Fibroblast of lung (primary cell): ENCODE data around the gene TIMM50. TPM values are rescaled to one million over a fixed set of nuclear protein-coding genes. Genes with fewer than 3 reads are reported as not detected.
"Not testable (repeated sequence)": the region's sequence is repeated elsewhere in the genome, so short reads cannot be mapped to it uniquely, and the experiment has no call there.

Experiments used
- DNase-seq, 2 donors: peaks; one replicate each; pipeline versions ENCODE4 v3.0.0 to v3.0.0-alpha.2; 2010; ENCODE audit warnings: low read depth in 2 of 2
- H2AFZ ChIP-seq: 2 replicates; pipeline ENCODE4 v1.5.1; 2012; ENCODE audit warnings: low read length, control low read depth, inconsistent platforms
- H3K27ac ChIP-seq: 2 replicates; pipeline ENCODE4 v1.5.1; 2011; ENCODE audit warnings: low read length, control low read depth; ENCODE audit not compliant: insufficient read depth
- H3K27me3 ChIP-seq: 2 replicates; pipeline ENCODE4 v1.5.1; 2011; ENCODE audit warnings: mild to moderate bottlenecking, low read length; ENCODE audit not compliant: control insufficient read depth, insufficient read depth
- H3K36me3 ChIP-seq: 2 replicates; pipeline ENCODE4 v1.5.1; 2011; ENCODE audit warnings: low read length; ENCODE audit not compliant: control insufficient read depth, insufficient read depth
- H3K4me1 ChIP-seq: 2 replicates; pipeline ENCODE4 v1.5.1; 2011; ENCODE audit warnings: low read length; ENCODE audit not compliant: control insufficient read depth, insufficient read depth; ENCODE audit errors: extremely low read depth
- H3K4me2 ChIP-seq: 2 replicates; pipeline ENCODE4 v1.5.1; 2011; ENCODE audit warnings: low read length, control low read depth; ENCODE audit not compliant: insufficient read depth; ENCODE audit errors: extremely low read depth
- H3K4me3 ChIP-seq, 4 experiments: fragments of 200-600 bp in 1 of 4; sonication (generic) in 1 of 4; replicated peaks in 1 of 4; 2 replicates each; pipeline ENCODE4 v1.5.1; 2011 to 2016; ENCODE audit warnings: low read length in 4 of 4, low read depth in 3 of 4, mild to moderate bottlenecking in 3 of 4, control low read depth in 2 of 4, inconsistent platforms in 1 of 4, mixed read lengths in 1 of 4; ENCODE audit not compliant: insufficient read depth in 1 of 4; ENCODE audit errors: control extremely low read depth in 1 of 4
- H3K79me2 ChIP-seq: 2 replicates; pipeline ENCODE4 v1.5.1; 2012; ENCODE audit warnings: mild to moderate bottlenecking, low read length, inconsistent platforms; ENCODE audit not compliant: control insufficient read depth, insufficient read depth
- H3K9ac ChIP-seq: 2 replicates; pipeline ENCODE4 v1.5.1; 2011; ENCODE audit warnings: mild to moderate bottlenecking, low read length, control low read depth; ENCODE audit not compliant: insufficient read depth
- H3K9me3 ChIP-seq: 2 replicates; pipeline ENCODE4 v1.5.1; 2012; ENCODE audit warnings: low read depth, low read length; ENCODE audit not compliant: control insufficient read depth, insufficient read depth
- H4K20me1 ChIP-seq: 2 replicates; pipeline ENCODE4 v1.5.1; 2011; ENCODE audit warnings: low read length; ENCODE audit not compliant: control insufficient read depth, insufficient read depth; ENCODE audit errors: extremely low read depth
- CTCF ChIP-seq, 2 donors: IDR thresholded peaks in 1 of 2; conservative IDR thresholded peaks in 1 of 2; 1 replicate in 1 of 2; 2 replicates in 1 of 2; pipeline ENCODE4 v1.5.1; 2011 to 2012; ENCODE audit warnings: low read length in 2 of 2, control low read depth in 1 of 2, inconsistent platforms in 1 of 2, low read depth in 1 of 2, mild to moderate bottlenecking in 1 of 2
- EZH2 ChIP-seq: IDR thresholded peaks from 2 replicates; pipeline ENCODE4 v1.5.1; 2012; ENCODE audit warnings: low read length, control low read depth, mild to moderate bottlenecking; ENCODE audit errors: missing control alignments
- polyA plus RNA-seq, 2 donors: library from polyadenylated mRNA; depleted of rRNA in 1 of 2; stranded (reverse) in 1 of 2; unstranded in 1 of 2; fragments of >200 nt; gene quantifications; 2 replicates each; pipeline ENCODE4 v1.2.1, GENCODE V29; 2011 to 2012; ENCODE audit warnings: missing spikeins in 1 of 2
- total RNA-seq: library from RNA; depleted of rRNA; stranded (reverse); fragments of >200 nt; gene quantifications from 2 replicates; pipeline ENCODE4 v1.2.1, GENCODE V29; 2014

Gene TIMM50
- total and polyA plus RNA-seq, 2 donors (not counting 1 experiment from before 2014, with no cell fraction given), result 43.5 to 45.7 TPM

DNA sequence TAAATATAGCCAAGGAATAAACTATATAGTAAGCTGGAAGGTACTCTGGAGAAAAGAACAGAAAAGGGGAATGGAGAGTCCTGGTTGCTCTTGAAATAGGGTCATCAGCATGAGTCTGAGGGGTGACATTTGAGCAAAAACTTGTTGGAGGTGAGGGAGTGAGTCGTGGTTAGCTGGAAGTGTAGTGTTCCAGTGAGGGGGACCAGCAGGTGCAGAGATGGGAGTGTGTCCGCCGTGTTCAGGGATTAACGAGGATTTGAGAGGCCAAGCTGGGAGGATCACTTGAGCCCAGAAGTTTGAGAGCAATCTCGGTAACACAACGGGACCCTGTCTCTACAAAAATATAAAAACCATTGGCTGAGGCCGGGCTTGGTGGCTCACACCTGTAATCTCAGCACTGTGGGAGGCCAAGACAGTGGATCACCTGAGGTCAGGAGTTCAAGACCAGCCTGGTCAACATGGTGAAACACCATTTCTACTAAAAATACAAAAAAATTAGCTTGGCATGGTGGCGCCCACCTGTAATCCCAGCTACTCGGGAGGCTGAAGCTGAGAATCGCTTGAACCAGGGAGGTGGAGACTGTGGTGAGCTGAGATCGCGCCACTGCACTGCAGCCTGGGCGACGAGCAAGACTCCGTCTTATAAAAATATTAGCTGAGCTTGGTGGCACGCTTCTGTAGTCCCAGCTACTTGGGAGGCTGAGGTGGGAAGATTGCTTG lies 34.1 kb upstream of the TIMM50 start:
- H3K4me3 ChIP-seq, result peak overlapping the region; percentile 51 to 99 (median 79)
- DNase-seq, result no peak
- H3K4me1 ChIP-seq, result peaks cover 13% of the 10 kb centered on the region
- H3K27me3 ChIP-seq, result no peaks in the 10 kb centered on the region
- peaks cover 4% of the 10 kb centered on the region for H3K36me3 ChIP-seq
- H2AFZ ChIP-seq, result no peak overlapping the region
- H3K9ac ChIP-seq, result no peak overlapping the region
- peak overlapping the region; percentile 88 for H3K27ac ChIP-seq
- H4K20me1 ChIP-seq, result no peaks in the 10 kb centered on the region
- H3K79me2 ChIP-seq, result peaks cover 67% of the 10 kb centered on the region
- TF ChIP-seq EZH2 (no peak), CTCF (conservative IDR thresholded peaks at IDR 0.05 in 1 of 2, IDR thresholded peaks at IDR 0.05 in 1 of 2; ENCODE audit: low read depth in 1 of 2, low read length in 2 of 2) (no peak)
- peak overlapping the region; percentile 88 for H3K4me2 ChIP-seq
- no peaks in the 10 kb centered on the region for H3K9me3 ChIP-seq

DNA sequence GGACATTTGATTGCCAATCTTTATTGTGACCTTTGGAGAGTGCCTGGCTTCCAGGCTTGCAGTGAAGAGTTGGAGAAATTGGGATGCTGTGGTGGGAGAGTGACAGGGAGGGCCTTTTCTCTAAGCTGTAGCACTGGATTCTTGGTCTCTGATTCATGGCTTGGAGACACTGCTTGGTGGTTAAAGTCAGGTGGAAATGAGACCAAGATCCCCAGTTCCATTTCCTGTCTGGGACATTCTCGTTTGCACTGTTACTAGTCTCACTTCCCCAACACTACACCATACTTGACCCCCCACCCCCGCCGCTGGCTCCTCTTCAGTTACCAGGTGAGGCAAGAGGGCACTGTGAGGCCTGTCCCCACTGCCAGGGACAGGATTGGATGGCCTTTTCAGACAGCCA lies 32.4 kb upstream of the TIMM50 start:
- H3K9ac ChIP-seq, result no peak overlapping the region
- no peak overlapping the region for H3K4me3 ChIP-seq
- no peak overlapping the region for H3K4me2 ChIP-seq
- DNase-seq, result peak in 1 of 2 donors; percentile 68
- peak overlapping the region; percentile 41 for H3K27ac ChIP-seq
- peaks cover 10% of the 10 kb centered on the region for H3K36me3 ChIP-seq
- no peaks in the 10 kb centered on the region for H3K27me3 ChIP-seq
- peaks cover 13% of the 10 kb centered on the region for H3K4me1 ChIP-seq
- TF ChIP-seq CTCF (conservative IDR thresholded peaks at IDR 0.05 in 1 of 2, IDR thresholded peaks at IDR 0.05 in 1 of 2; ENCODE audit: low read depth in 1 of 2, low read length in 2 of 2), result no peak
- no peak for TF ChIP-seq EZH2
- peaks cover 83% of the 10 kb centered on the region for H3K79me2 ChIP-seq
- H4K20me1 ChIP-seq, result no peaks in the 10 kb centered on the region
- H2AFZ ChIP-seq, result no peak overlapping the region
- no peaks in the 10 kb centered on the region for H3K9me3 ChIP-seq

- Histone ChIP-seq H3K79me2 (peaks cover 83% of the 10 kb centered on the region), H3K4me2 (no peak overlapping the region)
Observed at GRCh38 chr19:39449116-39449797, 31.4 kb upstream of the TIMM50 start.

DNA sequence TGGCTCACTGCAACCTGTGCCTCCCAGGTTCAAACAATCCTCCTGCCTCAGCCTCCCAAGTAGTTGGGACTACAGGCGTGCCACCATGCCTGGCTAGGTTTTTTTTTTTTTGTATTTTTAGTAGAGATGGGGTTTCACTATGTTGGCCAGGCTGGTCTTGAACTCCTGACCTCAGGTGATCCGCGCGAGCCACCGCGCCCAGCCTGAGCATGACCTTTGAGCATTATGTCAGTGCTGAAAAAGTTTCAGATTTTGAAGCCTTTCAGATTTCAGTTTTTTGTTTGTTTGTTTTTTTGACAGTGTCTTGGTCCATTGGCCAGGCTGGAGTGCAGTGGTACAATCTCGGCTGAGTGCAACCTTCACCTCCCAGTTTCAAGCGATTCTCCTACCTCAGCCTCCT lies 29.4 kb upstream of the TIMM50 start:
- Histone ChIP-seq H3K4me1 (peaks cover 13% of the 10 kb centered on the region), H3K79me2 (peaks cover 71% of the 10 kb centered on the region), H3K36me3 (peaks cover 14% of the 10 kb centered on the region)
- not testable (repeated sequence) for H3K4me3 ChIP-seq, H3K4me2 ChIP-seq, H3K9me3 ChIP-seq, H3K27ac ChIP-seq, H4K20me1 ChIP-seq, H2AFZ ChIP-seq, DNase-seq, H3K27me3 ChIP-seq, H3K9ac ChIP-seq

More at GRCh38 chr19:39449116-39449797, 31.4 kb upstream of the TIMM50 start:
- no peak overlapping the region for H3K9ac ChIP-seq
- H3K36me3 ChIP-seq, result peaks cover 11% of the 10 kb centered on the region
- H3K27ac ChIP-seq, result no peak overlapping the region
- H2AFZ ChIP-seq, result no peak overlapping the region
- no peaks in the 10 kb centered on the region for H3K27me3 ChIP-seq
- no peak for DNase-seq
- no peaks in the 10 kb centered on the region for H4K20me1 ChIP-seq
- H3K4me1 ChIP-seq, result peaks cover 13% of the 10 kb centered on the region
- TF ChIP-seq EZH2 (no peak), CTCF (conservative IDR thresholded peaks at IDR 0.05 in 1 of 2, IDR thresholded peaks at IDR 0.05 in 1 of 2; ENCODE audit: low read depth in 1 of 2, low read length in 2 of 2) (no peak)
- H3K9me3 ChIP-seq, result no peaks in the 10 kb centered on the region
- no peak overlapping the region for H3K4me3 ChIP-seq
